Right kidney (tissue), 9 donors: ENCODE results near the gene CYP4Z1.
A peak's percentile ranks its signal among the peaks of the same experiment; 100 is the strongest.
"Not testable (repeated sequence)": the region's sequence is repeated elsewhere in the genome, so short reads cannot be mapped to it uniquely, and the experiment has no call there.

ENCODE experiments used
- DNase-seq: peaks from one replicate; pipeline ENCODE4 v3.0.0-alpha.2; 2016
- long read RNA-seq, 8 donors: transcript quantifications; one replicate each; lab custom pipeline, GENCODE V29; 2026

CYP4Z1 gene
- long read RNA-seq, donor 1, partial matches to known transcripts: 119 of 119 reads
- long read RNA-seq, donor 1, other reads (novel, unspliced or antisense): 0 of 119 reads
- long read RNA-seq, donor 2, partial matches to known transcripts: 0 of 5 reads
- long read RNA-seq, donor 2, other reads (novel, unspliced or antisense): 5 of 5 reads
- long read RNA-seq, donor 3, partial matches to known transcripts: 121 of 127 reads
- long read RNA-seq, donor 3, other reads (novel, unspliced or antisense): 6 of 127 reads
- long read RNA-seq, donor 4, partial matches to known transcripts: 58 of 58 reads
- long read RNA-seq, donor 4, other reads (novel, unspliced or antisense): 0 of 58 reads
- long read RNA-seq, donor 5, partial matches to known transcripts: 24 of 24 reads
- long read RNA-seq, donor 5, other reads (novel, unspliced or antisense): 0 of 24 reads
- long read RNA-seq, donor 6: 0 reads
- long read RNA-seq, donor 7, partial matches to known transcripts: 11 of 11 reads
- long read RNA-seq, donor 7, other reads (novel, unspliced or antisense): 0 of 11 reads
- long read RNA-seq, donor 8, partial matches to known transcripts: 131 of 131 reads
- long read RNA-seq, donor 8, other reads (novel, unspliced or antisense): 0 of 131 reads

GRCh38 chr1:47067097-47067594 lies at the start of gene CYP4Z1:
TSS of gene CYP4Z1 (plus strand) at chr1:47067231. CDS start at chr1:47067491, 260 bp downstream.
- DNase-seq: no peak

- DNase-seq: no peak
These were observed 46.0 kb upstream of the CYP4Z1 start for GRCh38 chr1:47021070-47021469.

GRCh38 chr1:47023268-47024140 lies 43.5 kb upstream of the CYP4Z1 start, which contains the start of gene CYP4X1:
TSS of gene CYP4X1 (plus strand) at chr1:47023669. CDS start at chr1:47023818, 149 bp downstream.
- DNase-seq: peak; percentile 70

- DNase-seq: peak; percentile 11
These were observed 42.8 kb upstream of the CYP4Z1 start for GRCh38 chr1:47024141-47024801.

- no peak for DNase-seq
These were observed 36.7 kb upstream of the CYP4Z1 start for GRCh38 chr1:47030170-47030805.

GRCh38 chr1:47031059-47031458 lies 36.0 kb upstream of the CYP4Z1 start:
- no peak for DNase-seq

- no peak for DNase-seq
These were observed 35.4 kb upstream of the CYP4Z1 start for GRCh38 chr1:47031585-47031984.

GRCh38 chr1:47036764-47037163 lies 30.3 kb upstream of the CYP4Z1 start:
- DNase-seq: no peak

- no peak for DNase-seq
These were observed 7.7 kb upstream of the CYP4Z1 start for GRCh38 chr1:47059376-47059775.

- not testable (repeated sequence) for DNase-seq
These were observed 2.0 kb downstream of the CYP4Z1 start for GRCh38 chr1:47069080-47069479.

- DNase-seq: not testable (repeated sequence)
These were observed 2.5 kb downstream of the CYP4Z1 start for GRCh38 chr1:47069509-47069908.

- DNase-seq: not testable (repeated sequence)
These were observed 22.3 kb downstream of the CYP4Z1 start for GRCh38 chr1:47089356-47089755.

GRCh38 chr1:47091476-47091875 lies 24.4 kb downstream of the CYP4Z1 start:
- not testable (repeated sequence) for DNase-seq

- DNase-seq: no peak
These were observed 37.8 kb downstream of the CYP4Z1 start for GRCh38 chr1:47104816-47105215.

GRCh38 chr1:47106792-47107191 lies 39.8 kb downstream of the CYP4Z1 start:
- no peak for DNase-seq

- DNase-seq: not testable (repeated sequence)
These were observed 41.0 kb downstream of the CYP4Z1 start for GRCh38 chr1:47107851-47108574.

GRCh38 chr1:47109482-47109881 lies 42.5 kb downstream of the CYP4Z1 start:
- DNase-seq: not testable (repeated sequence)

GRCh38 chr1:47113178-47113577 lies 46.1 kb downstream of the CYP4Z1 start:
- DNase-seq: no peak

GRCh38 chr1:47121039-47121438 lies 54.0 kb downstream of the CYP4Z1 start:
- DNase-seq: not testable (repeated sequence)

GRCh38 chr1:47124834-47125233 lies 57.8 kb downstream of the CYP4Z1 start:
- DNase-seq: not testable (repeated sequence)

- DNase-seq: not testable (repeated sequence)
These were observed 60.0 kb downstream of the CYP4Z1 start for GRCh38 chr1:47126997-47127396.
